Measurements from ENCODE around the gene MXD1.

- no peak for TF ChIP-seq CTCF (IDR thresholded peaks at IDR 0.05; ENCODE audit: extremely low read depth in 1 of 2, insufficient read depth in 1 of 2, low read depth in 1 of 2, low read length in 2 of 2)
- no peak for TF ChIP-seq JUN (IDR thresholded peaks at IDR 0.05; ENCODE audit: borderline replicate concordance, insufficient read depth, insufficient read length, low read depth)
- TF ChIP-seq MAX (IDR thresholded peaks at IDR 0.05; ENCODE audit: insufficient read depth, insufficient read length), result no peak
- TF ChIP-seq EZH2 (IDR thresholded peaks at IDR 0.05; ENCODE audit: borderline replicate concordance, low read depth, low read length, severe bottlenecking), result no peak
- TF ChIP-seq MYC (IDR thresholded peaks at IDR 0.05; ENCODE audit: low read depth, low read length), result no peak
These were observed 57.9 kb downstream of the MXD1 start for GRCh38 chr2:69972822-69973221.

All from endothelial cell of umbilical vein (primary cell).